ENCODE data around the gene DISP2. TPM values are rescaled to one million over a fixed set of nuclear protein-coding genes. Genes with fewer than 3 reads are reported as not detected.

The DISP2 gene
- total and polyA plus RNA-seq, 2 of the 8 experiments (the other 6 are each of a cell fraction or from before 2014, with no cell fraction given), result 0.45 to 1.2 TPM

DNA sequence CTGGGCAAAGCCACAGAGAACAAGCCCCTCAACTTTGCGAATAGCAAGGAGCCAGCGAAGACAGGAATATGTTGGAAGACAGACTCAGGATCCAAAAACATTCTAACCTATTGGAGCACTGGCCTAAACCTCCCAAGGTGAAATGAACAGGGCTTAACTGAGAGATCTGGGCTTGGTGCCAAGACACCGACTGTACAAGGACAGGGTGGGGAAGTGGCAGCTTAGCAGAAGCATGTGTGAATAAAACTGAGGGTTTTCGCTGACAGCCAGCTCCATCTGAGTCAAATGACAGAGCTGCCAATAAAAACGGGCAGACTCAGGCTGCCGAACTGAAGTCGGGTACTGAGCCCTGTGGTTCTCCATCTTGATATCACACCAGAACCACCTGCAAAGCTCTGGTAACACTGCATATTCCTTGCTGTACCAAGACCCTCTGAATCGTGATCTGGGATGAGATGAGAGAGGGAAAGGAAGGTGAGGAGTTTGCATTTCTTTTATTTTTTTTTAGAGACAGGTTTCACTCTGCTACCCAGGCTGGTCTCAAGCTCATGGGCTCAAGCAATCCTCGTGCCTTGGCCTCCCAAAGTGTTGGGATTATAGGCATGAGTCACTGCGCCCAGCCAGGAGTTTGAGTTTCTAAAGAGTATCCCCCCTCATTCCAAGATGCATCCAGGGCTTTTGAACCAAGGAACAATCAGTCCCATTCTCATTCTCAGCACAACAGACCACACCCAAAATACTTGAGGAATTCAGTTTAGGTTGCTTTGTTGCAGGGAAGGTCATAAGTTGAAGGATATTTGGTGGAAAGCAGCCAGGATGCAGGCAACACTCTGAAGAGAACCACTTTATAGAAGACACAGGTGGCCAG, 44.3 kb upstream of the DISP2 start:
- Histone ChIP-seq H3K4me3 (ENCODE audit: extremely low read depth in 1 of 4, insufficient read depth in 2 of 4, low read depth in 3 of 4, low read length in 4 of 4) (no peak overlapping the region), H3K4me1 (replicated peaks in 1 of 4; ENCODE audit: control insufficient read depth in 3 of 4, insufficient read depth in 4 of 4, low read length in 3 of 4) (peaks cover 0 to 9% (median 6%) of the 10 kb centered on the region in 4 experiments; a peak in 5 of 7 replicates), H3K27me3 (replicated peaks in 1 of 4; ENCODE audit: control insufficient read depth in 3 of 4, extremely low read depth in 1 of 4, insufficient read depth in 3 of 4, low read length in 3 of 4) (peaks cover 0 to 6% (median 0%) of the 10 kb centered on the region in 4 experiments; a peak in 3 of 7 replicates), H2AK5ac (ENCODE audit: low read depth, low read length) (no peak overlapping the region), H2BK15ac (ENCODE audit: low read length) (no peak overlapping the region), H3K56ac (replicated peaks; ENCODE audit: insufficient read length, low read depth, low read length) (no peak overlapping the region), H2BK20ac (ENCODE audit: low read length) (no peak overlapping the region), H3K36me3 (ENCODE audit: control insufficient read depth in 2 of 4, insufficient read depth in 4 of 4, low read length in 3 of 4) (no peaks in the 10 kb centered on the region), H3K4ac (replicated peaks; ENCODE audit: insufficient read length, low read depth, low read length) (no peak overlapping the region), H4K91ac (replicated peaks; ENCODE audit: insufficient read length, low read length) (no peak overlapping the region), H3K18ac (ENCODE audit: extremely low read depth, low read length) (no peak overlapping the region), H3K14ac (ENCODE audit: insufficient read length) (no peak overlapping the region), H2AFZ (ENCODE audit: low read length) (no peak overlapping the region), H3K9me3 (ENCODE audit: insufficient read depth in 2 of 2, low read depth in 1 of 2, low read length in 1 of 2) (no peaks in the 10 kb centered on the region), H4K8ac (ENCODE audit: extremely low read depth, insufficient read depth, low read length) (no peak overlapping the region), H3K79me1 (ENCODE audit: low read depth, low read length) (no peaks in the 10 kb centered on the region), H4K5ac (ENCODE audit: insufficient read length, low read depth, low read length) (no peak overlapping the region), H4K20me1 (replicated peaks in 1 of 2; ENCODE audit: control insufficient read depth in 1 of 2, insufficient read depth in 2 of 2, low read length in 2 of 2) (peaks cover 1 to 4% of the 10 kb centered on the region in 2 experiments), H3K9ac (replicated peaks in 1 of 4; ENCODE audit: extremely low read depth in 1 of 4, low read depth in 3 of 4, low read length in 3 of 4) (no peak overlapping the region), H3K23me2 (ENCODE audit: low read depth, low read length) (no peaks in the 10 kb centered on the region; the same call in 1 of the 2 replicates), H3K4me2 (ENCODE audit: insufficient read depth in 1 of 2, low read depth in 2 of 2, low read length in 2 of 2) (no peak overlapping the region), H3K23ac (ENCODE audit: insufficient read length) (no peak overlapping the region), H3K27ac (ENCODE audit: low read depth, low read length) (no peak overlapping the region), H3K79me2 (ENCODE audit: control insufficient read depth in 1 of 2, insufficient read depth in 2 of 2, low read length in 2 of 2) (no peaks in the 10 kb centered on the region), H2BK12ac (ENCODE audit: low read depth, low read length) (0 out of 2 replicates have a peak overlapping the region, but pooled peaks have one; percentile 4), H2BK120ac (replicated peaks; ENCODE audit: low read depth, low read length) (no peak overlapping the region), H2BK5ac (ENCODE audit: low read depth, low read length) (0 out of 2 replicates have a peak overlapping the region, but pooled peaks have one; percentile 3)
- FAIRE-seq (no peak), DNase-seq (ENCODE audit: low read depth in 1 of 2, low spot score in 2 of 2) (no peak)
- WGBS, 2 experiments (ENCODE audit: extremely low coverage in 1 of 2, insufficient coverage in 1 of 2, insufficient read length in 1 of 2, insufficient replicate concordance in 2 of 2, low coverage in 1 of 2, low lambda C conversion rate in 2 of 2, missing lambda C conversion rate in 1 of 2), result 88% methylated on average over 10 of the region's 10 CpGs; no CpG with 5 or more reads in 1 of the 2 experiments
- TF ChIP-seq BCL11A (IDR thresholded peaks at IDR 0.05; ENCODE audit: low read depth in 2 of 2, low read length in 2 of 2), result no peak
- no peak for TF ChIP-seq CHD1 (IDR thresholded peaks at IDR 0.05; ENCODE audit: low read depth, low read length)
- TF ChIP-seq HDAC2 (IDR thresholded peaks at IDR 0.05; ENCODE audit: borderline replicate concordance in 1 of 2, low read depth in 2 of 2, low read length in 2 of 2), result no peak
- no peak for TF ChIP-seq YY1 (IDR thresholded peaks at IDR 0.05; ENCODE audit: low read depth, low read length)
- TF ChIP-seq, protein P1, sequence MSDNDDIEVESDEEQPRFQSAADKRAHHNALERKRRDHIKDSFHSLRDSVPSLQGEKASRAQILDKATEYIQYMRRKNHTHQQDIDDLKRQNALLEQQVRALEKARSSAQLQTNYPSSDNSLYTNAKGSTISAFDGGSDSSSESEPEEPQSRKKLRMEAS (IDR thresholded peaks at IDR 0.05), result no peak
- TF ChIP-seq POU5F1 (IDR thresholded peaks at IDR 0.05; ENCODE audit: low read depth, low read length), result no peak
- TF ChIP-seq, protein P2, sequence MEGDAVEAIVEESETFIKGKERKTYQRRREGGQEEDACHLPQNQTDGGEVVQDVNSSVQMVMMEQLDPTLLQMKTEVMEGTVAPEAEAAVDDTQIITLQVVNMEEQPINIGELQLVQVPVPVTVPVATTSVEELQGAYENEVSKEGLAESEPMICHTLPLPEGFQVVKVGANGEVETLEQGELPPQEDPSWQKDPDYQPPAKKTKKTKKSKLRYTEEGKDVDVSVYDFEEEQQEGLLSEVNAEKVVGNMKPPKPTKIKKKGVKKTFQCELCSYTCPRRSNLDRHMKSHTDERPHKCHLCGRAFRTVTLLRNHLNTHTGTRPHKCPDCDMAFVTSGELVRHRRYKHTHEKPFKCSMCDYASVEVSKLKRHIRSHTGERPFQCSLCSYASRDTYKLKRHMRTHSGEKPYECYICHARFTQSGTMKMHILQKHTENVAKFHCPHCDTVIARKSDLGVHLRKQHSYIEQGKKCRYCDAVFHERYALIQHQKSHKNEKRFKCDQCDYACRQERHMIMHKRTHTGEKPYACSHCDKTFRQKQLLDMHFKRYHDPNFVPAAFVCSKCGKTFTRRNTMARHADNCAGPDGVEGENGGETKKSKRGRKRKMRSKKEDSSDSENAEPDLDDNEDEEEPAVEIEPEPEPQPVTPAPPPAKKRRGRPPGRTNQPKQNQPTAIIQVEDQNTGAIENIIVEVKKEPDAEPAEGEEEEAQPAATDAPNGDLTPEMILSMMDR (IDR thresholded peaks at IDR 0.05; ENCODE audit: control extremely low read depth in 1 of 3, insufficient read depth in 1 of 3, low read depth in 1 of 3, low read length in 3 of 3), result no peak
- CTCF ChIA-PET (ENCODE audit: partially characterized antibody), result interaction anchor here (0.7 to 23.9 kb wide), 13 partner anchors 4 to 268 kb away, joined by 3 to 584 read pairs (median 5); partner anchors contain the start of genes ANKRD63, CCDC9B, DISP2 and INAFM2
- POLR2A ChIA-PET (ENCODE audit: partially characterized antibody), result interaction anchor here (1.5 to 2.4 kb wide), 2 partner anchors 18 to 23 kb away, joined by 3 to 6 read pairs; no protein-coding TSS in a partner anchor

Measured in H1 (cell line).